IMR-90 (cell line): Measurements from ENCODE around the gene GALC.

Source experiments
- CEBPB ChIP-seq: IDR thresholded peaks from 2 replicates; pipeline ENCODE4 v1.6.1; 2012; ENCODE audit warnings: low read depth, low read length, improper control_type of control experiment
- FOS ChIP-seq: fragments of 150-350 bp; IDR thresholded peaks from 2 replicates; pipeline ENCODE4 v1.6.1; 2016; ENCODE audit warnings: low read depth, low read length
- MAFK ChIP-seq: IDR thresholded peaks from 2 replicates; pipeline ENCODE4 v1.6.1; 2012; ENCODE audit warnings: low read depth, low read length, improper control_type of control experiment
- MXI1 ChIP-seq: IDR thresholded peaks from 2 replicates; pipeline ENCODE4 v1.6.1; 2012; ENCODE audit warnings: low read depth, mild to moderate bottlenecking, low read length, moderate library complexity, borderline replicate concordance
- NFE2L2 ChIP-seq: fragments of 150-350 bp; IDR thresholded peaks from 2 replicates; pipeline ENCODE4 v1.6.1; 2016; ENCODE audit warnings: low read depth, mild to moderate bottlenecking, low read length
- POLR2A ChIP-seq: IDR thresholded peaks from 2 replicates; pipeline ENCODE4 v1.6.1; 2012; ENCODE audit warnings: mild to moderate bottlenecking, low read depth, low read length
- RAD21 ChIP-seq: IDR thresholded peaks from 2 replicates; pipeline ENCODE4 v1.6.1; 2012; ENCODE audit warnings: low read length, improper control_type of control experiment
- RCOR1 ChIP-seq: IDR thresholded peaks from 2 replicates; pipeline ENCODE4 v1.6.1; 2012; ENCODE audit warnings: mild to moderate bottlenecking, low read length, improper control_type of control experiment; ENCODE audit not compliant: insufficient replicate concordance
- RFX5 ChIP-seq: IDR thresholded peaks from 2 replicates; pipeline ENCODE4 v1.8.0; 2012; ENCODE audit warnings: low read depth, mild to moderate bottlenecking, low read length, moderate library complexity
- SMC3 ChIP-seq: fragments of 150-350 bp; IDR thresholded peaks from 2 replicates; pipeline ENCODE4 v1.6.1; 2016; ENCODE audit warnings: low read depth, mild to moderate bottlenecking, antibody characterized with exemption, low read length, moderate library complexity
- TF ChIP-seq, protein P1 (sequence below): conservative IDR thresholded peaks from 2 replicates; pipeline ENCODE4 v1.5.1; 2012; ENCODE audit warnings: mild to moderate bottlenecking, low read depth, low read length, improper control_type of control experiment

DNA sequence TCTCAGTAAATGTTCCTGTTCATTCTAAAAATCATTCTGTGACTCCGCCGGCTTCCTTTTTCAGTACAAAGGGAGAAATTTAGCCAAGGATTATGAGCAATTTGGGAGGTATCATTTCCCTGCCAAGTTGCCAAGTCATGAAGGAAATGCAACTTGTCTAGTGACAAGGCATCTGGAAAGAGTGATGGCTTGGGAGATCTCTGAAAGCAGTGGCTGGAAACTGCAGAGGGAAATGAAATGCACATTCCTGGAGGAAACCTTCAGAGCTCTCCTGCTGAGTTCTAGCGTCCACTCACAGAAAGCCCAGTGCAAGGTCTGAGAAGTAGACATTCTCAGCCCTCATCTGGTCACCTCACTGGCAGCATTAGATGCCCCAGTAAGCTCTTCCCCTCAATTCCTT, 91.7 kb downstream of the GALC start:
- no peak for TF ChIP-seq MAFK
- TF ChIP-seq FOS = no peak
- TF ChIP-seq RAD21 = no peak
- no peak for TF ChIP-seq POLR2A
- TF ChIP-seq MXI1 = no peak
- TF ChIP-seq, protein P1, sequence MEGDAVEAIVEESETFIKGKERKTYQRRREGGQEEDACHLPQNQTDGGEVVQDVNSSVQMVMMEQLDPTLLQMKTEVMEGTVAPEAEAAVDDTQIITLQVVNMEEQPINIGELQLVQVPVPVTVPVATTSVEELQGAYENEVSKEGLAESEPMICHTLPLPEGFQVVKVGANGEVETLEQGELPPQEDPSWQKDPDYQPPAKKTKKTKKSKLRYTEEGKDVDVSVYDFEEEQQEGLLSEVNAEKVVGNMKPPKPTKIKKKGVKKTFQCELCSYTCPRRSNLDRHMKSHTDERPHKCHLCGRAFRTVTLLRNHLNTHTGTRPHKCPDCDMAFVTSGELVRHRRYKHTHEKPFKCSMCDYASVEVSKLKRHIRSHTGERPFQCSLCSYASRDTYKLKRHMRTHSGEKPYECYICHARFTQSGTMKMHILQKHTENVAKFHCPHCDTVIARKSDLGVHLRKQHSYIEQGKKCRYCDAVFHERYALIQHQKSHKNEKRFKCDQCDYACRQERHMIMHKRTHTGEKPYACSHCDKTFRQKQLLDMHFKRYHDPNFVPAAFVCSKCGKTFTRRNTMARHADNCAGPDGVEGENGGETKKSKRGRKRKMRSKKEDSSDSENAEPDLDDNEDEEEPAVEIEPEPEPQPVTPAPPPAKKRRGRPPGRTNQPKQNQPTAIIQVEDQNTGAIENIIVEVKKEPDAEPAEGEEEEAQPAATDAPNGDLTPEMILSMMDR = no peak
- TF ChIP-seq RFX5 = no peak
- TF ChIP-seq NFE2L2 = no peak
- TF ChIP-seq SMC3 = no peak
- no peak for TF ChIP-seq RCOR1
- no peak for TF ChIP-seq CEBPB
